ENCODE data around the gene MAP9.

GRCh38 chr4:155411546-155411945, 34.8 kb upstream of the MAP9 start:
- TF ChIP-seq, protein P1, sequence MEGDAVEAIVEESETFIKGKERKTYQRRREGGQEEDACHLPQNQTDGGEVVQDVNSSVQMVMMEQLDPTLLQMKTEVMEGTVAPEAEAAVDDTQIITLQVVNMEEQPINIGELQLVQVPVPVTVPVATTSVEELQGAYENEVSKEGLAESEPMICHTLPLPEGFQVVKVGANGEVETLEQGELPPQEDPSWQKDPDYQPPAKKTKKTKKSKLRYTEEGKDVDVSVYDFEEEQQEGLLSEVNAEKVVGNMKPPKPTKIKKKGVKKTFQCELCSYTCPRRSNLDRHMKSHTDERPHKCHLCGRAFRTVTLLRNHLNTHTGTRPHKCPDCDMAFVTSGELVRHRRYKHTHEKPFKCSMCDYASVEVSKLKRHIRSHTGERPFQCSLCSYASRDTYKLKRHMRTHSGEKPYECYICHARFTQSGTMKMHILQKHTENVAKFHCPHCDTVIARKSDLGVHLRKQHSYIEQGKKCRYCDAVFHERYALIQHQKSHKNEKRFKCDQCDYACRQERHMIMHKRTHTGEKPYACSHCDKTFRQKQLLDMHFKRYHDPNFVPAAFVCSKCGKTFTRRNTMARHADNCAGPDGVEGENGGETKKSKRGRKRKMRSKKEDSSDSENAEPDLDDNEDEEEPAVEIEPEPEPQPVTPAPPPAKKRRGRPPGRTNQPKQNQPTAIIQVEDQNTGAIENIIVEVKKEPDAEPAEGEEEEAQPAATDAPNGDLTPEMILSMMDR (IDR thresholded peaks at IDR 0.05 in 2 of 3, conservative IDR thresholded peaks at IDR 0.05 in 1 of 3; ENCODE audit: control insufficient read depth in 2 of 3, extremely low read depth in 1 of 3, insufficient read depth in 1 of 3, low read depth in 3 of 3, low read length in 3 of 3): no peak
- TF ChIP-seq, protein P2, sequence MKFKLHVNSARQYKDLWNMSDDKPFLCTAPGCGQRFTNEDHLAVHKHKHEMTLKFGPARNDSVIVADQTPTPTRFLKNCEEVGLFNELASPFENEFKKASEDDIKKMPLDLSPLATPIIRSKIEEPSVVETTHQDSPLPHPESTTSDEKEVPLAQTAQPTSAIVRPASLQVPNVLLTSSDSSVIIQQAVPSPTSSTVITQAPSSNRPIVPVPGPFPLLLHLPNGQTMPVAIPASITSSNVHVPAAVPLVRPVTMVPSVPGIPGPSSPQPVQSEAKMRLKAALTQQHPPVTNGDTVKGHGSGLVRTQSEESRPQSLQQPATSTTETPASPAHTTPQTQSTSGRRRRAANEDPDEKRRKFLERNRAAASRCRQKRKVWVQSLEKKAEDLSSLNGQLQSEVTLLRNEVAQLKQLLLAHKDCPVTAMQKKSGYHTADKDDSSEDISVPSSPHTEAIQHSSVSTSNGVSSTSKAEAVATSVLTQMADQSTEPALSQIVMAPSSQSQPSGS (IDR thresholded peaks at IDR 0.05; ENCODE audit: low read length): no peak
- TF ChIP-seq ZNF384 (IDR thresholded peaks at IDR 0.05; ENCODE audit: borderline replicate concordance, low read depth, low read length): no peak
- TF ChIP-seq SUZ12 (IDR thresholded peaks at IDR 0.05; ENCODE audit: unreplicated experiment): no peak
- no peak for TF ChIP-seq EP300 (IDR thresholded peaks at IDR 0.05; ENCODE audit: borderline replicate concordance in 1 of 2, control insufficient read depth in 1 of 2, low read depth in 2 of 2, low read length in 2 of 2)
- TF ChIP-seq FOXK2 (IDR thresholded peaks at IDR 0.05): no peak
- no peak for TF ChIP-seq CBX5 (IDR thresholded peaks at IDR 0.05; ENCODE audit: low read depth)
- TF ChIP-seq, protein P3, sequence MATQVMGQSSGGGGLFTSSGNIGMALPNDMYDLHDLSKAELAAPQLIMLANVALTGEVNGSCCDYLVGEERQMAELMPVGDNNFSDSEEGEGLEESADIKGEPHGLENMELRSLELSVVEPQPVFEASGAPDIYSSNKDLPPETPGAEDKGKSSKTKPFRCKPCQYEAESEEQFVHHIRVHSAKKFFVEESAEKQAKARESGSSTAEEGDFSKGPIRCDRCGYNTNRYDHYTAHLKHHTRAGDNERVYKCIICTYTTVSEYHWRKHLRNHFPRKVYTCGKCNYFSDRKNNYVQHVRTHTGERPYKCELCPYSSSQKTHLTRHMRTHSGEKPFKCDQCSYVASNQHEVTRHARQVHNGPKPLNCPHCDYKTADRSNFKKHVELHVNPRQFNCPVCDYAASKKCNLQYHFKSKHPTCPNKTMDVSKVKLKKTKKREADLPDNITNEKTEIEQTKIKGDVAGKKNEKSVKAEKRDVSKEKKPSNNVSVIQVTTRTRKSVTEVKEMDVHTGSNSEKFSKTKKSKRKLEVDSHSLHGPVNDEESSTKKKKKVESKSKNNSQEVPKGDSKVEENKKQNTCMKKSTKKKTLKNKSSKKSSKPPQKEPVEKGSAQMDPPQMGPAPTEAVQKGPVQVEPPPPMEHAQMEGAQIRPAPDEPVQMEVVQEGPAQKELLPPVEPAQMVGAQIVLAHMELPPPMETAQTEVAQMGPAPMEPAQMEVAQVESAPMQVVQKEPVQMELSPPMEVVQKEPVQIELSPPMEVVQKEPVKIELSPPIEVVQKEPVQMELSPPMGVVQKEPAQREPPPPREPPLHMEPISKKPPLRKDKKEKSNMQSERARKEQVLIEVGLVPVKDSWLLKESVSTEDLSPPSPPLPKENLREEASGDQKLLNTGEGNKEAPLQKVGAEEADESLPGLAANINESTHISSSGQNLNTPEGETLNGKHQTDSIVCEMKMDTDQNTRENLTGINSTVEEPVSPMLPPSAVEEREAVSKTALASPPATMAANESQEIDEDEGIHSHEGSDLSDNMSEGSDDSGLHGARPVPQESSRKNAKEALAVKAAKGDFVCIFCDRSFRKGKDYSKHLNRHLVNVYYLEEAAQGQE (IDR thresholded peaks at IDR 0.05; ENCODE audit: low read depth, low read length): no peak
- TF ChIP-seq ESRRA (IDR thresholded peaks at IDR 0.05; ENCODE audit: low read length): no peak
- no peak for TF ChIP-seq CREM (IDR thresholded peaks at IDR 0.05; ENCODE audit: low read depth)
- TF ChIP-seq RAD21 (IDR thresholded peaks at IDR 0.05; ENCODE audit: insufficient read depth, low read depth, low read length): no peak

Measured in GM12878 (cell line).